ENCODE data around the gene PBX1. TPM values are rescaled to one million over a fixed set of nuclear protein-coding genes. Genes with fewer than 3 reads are reported as not detected.

PBX1 gene
- total and polyA plus RNA-seq, 4 donors = 2.2 to 17.3 (median 5.1) TPM

DNA sequence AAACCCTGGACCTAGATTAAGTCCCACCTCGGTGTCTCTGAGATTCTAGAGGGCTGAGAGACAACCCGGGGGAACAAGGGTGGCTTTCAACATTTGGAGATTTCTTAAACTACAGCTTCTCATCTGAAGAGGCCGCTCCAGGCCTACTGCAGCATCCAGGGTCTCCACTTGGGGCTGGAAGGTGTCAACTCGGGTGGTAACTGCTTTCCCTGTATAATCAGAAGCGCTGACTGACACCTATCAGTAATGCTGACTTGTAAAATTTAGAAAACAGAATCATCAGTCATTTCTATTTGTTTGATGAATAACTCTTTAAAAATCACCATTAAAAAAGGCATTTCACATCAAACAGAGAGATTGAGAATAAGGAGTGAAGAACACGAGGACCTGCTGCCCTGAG is 226.0 kb downstream of the PBX1 start:
- TF ChIP-seq, protein P1, sequence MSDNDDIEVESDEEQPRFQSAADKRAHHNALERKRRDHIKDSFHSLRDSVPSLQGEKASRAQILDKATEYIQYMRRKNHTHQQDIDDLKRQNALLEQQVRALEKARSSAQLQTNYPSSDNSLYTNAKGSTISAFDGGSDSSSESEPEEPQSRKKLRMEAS (IDR thresholded peaks at IDR 0.05) = no peak
- TF ChIP-seq TAF1 (conservative IDR thresholded peaks at IDR 0.05) = no peak
- no peak for TF ChIP-seq JUND (IDR thresholded peaks at IDR 0.05)
- TF ChIP-seq, protein P2, sequence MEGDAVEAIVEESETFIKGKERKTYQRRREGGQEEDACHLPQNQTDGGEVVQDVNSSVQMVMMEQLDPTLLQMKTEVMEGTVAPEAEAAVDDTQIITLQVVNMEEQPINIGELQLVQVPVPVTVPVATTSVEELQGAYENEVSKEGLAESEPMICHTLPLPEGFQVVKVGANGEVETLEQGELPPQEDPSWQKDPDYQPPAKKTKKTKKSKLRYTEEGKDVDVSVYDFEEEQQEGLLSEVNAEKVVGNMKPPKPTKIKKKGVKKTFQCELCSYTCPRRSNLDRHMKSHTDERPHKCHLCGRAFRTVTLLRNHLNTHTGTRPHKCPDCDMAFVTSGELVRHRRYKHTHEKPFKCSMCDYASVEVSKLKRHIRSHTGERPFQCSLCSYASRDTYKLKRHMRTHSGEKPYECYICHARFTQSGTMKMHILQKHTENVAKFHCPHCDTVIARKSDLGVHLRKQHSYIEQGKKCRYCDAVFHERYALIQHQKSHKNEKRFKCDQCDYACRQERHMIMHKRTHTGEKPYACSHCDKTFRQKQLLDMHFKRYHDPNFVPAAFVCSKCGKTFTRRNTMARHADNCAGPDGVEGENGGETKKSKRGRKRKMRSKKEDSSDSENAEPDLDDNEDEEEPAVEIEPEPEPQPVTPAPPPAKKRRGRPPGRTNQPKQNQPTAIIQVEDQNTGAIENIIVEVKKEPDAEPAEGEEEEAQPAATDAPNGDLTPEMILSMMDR (IDR thresholded peaks at IDR 0.05; ENCODE audit: low read depth, low read length, missing input control) = no peak
- no peak for TF ChIP-seq EGR1 (IDR thresholded peaks at IDR 0.05; ENCODE audit: low read depth in 2 of 2)
- TF ChIP-seq, protein P3, sequence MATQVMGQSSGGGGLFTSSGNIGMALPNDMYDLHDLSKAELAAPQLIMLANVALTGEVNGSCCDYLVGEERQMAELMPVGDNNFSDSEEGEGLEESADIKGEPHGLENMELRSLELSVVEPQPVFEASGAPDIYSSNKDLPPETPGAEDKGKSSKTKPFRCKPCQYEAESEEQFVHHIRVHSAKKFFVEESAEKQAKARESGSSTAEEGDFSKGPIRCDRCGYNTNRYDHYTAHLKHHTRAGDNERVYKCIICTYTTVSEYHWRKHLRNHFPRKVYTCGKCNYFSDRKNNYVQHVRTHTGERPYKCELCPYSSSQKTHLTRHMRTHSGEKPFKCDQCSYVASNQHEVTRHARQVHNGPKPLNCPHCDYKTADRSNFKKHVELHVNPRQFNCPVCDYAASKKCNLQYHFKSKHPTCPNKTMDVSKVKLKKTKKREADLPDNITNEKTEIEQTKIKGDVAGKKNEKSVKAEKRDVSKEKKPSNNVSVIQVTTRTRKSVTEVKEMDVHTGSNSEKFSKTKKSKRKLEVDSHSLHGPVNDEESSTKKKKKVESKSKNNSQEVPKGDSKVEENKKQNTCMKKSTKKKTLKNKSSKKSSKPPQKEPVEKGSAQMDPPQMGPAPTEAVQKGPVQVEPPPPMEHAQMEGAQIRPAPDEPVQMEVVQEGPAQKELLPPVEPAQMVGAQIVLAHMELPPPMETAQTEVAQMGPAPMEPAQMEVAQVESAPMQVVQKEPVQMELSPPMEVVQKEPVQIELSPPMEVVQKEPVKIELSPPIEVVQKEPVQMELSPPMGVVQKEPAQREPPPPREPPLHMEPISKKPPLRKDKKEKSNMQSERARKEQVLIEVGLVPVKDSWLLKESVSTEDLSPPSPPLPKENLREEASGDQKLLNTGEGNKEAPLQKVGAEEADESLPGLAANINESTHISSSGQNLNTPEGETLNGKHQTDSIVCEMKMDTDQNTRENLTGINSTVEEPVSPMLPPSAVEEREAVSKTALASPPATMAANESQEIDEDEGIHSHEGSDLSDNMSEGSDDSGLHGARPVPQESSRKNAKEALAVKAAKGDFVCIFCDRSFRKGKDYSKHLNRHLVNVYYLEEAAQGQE (IDR thresholded peaks at IDR 0.05) = no peak
- no peak for TF ChIP-seq FOXA2 (IDR thresholded peaks at IDR 0.05)
- no peak for TF ChIP-seq HNF4A (conservative IDR thresholded peaks at IDR 0.05)
- no peak for TF ChIP-seq YY1 (IDR thresholded peaks at IDR 0.05)
- no peak for TF ChIP-seq NR2F2 (IDR thresholded peaks at IDR 0.05)
- no peak for TF ChIP-seq RAD21 (IDR thresholded peaks at IDR 0.05)
- TF ChIP-seq, protein P4, sequence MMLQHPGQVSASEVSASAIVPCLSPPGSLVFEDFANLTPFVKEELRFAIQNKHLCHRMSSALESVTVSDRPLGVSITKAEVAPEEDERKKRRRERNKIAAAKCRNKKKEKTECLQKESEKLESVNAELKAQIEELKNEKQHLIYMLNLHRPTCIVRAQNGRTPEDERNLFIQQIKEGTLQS (IDR thresholded peaks at IDR 0.05) = no peak
- 95% methylated on average over 6 of the region's 6 CpGs for whole genome bisulfite sequencing
- Histone ChIP-seq H3K36me3 (ENCODE audit: control insufficient read depth in 4 of 4, insufficient read depth in 3 of 4, low read depth in 1 of 4, low read length in 3 of 4) (no peaks in the 10 kb centered on the region), H3K27me3 (ENCODE audit: control insufficient read depth in 4 of 4, insufficient read depth in 4 of 4, low read length in 3 of 4) (no peaks in the 10 kb centered on the region), H3K9me3 (ENCODE audit: control insufficient read depth in 4 of 4, low read length in 3 of 4) (no peaks in the 10 kb centered on the region), H3K9ac (ENCODE audit: low read depth in 1 of 2, low read length in 2 of 2) (no peak overlapping the region), H3K4me1 (ENCODE audit: control insufficient read depth in 4 of 4, insufficient read depth in 4 of 4, low read length in 3 of 4) (peaks cover 0 to 7% (median 0%) of the 10 kb centered on the region in 4 donors), H3K4me3 (ENCODE audit: low read depth in 1 of 3, low read length in 3 of 3) (no peak overlapping the region), H3K27ac (ENCODE audit: low read depth in 1 of 2, low read length in 2 of 2) (no peak overlapping the region)
- no peak for DNase-seq (ENCODE audit: low spot score)

DNA sequence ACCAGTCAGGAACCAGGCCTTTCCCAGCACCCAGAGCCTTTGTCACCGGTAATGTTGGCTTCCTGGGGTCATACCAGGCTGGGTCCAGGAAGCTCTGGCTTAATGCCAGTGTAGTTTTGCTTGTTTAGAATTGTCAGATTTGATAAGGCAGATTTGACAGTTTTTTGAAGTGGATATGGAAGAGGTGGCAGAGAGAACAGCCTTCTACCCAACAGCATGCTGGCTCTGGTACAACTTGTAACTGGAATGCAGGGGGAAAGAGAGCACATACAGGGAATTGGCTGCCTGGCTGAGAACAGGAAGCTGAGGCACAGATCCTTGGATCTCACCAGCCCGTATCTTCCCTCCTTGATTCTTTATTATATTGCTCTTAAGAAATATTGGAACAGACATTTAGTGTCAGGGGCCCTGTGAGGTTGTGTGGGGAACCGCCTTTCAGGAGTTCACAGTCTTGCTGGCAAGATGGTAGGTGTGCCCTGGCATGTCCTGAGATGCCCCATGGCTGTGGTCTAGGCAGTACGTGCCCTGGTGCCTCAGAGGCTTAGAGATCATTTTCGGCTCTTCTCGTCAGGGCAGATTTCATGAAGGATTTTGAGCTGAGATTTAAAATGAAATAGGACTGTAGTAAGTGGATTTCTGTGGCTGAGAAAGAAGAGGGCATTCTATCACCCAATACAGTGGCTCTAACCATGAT is 227.0 kb downstream of the PBX1 start:
- no peak for TF ChIP-seq HNF4A (conservative IDR thresholded peaks at IDR 0.05)
- no peak for TF ChIP-seq RAD21 (IDR thresholded peaks at IDR 0.05)
- no peak for TF ChIP-seq FOXA1 (IDR thresholded peaks at IDR 0.05)
- TF ChIP-seq TAF1 (conservative IDR thresholded peaks at IDR 0.05) = no peak
- TF ChIP-seq, protein P2 (IDR thresholded peaks at IDR 0.05; ENCODE audit: low read depth, low read length, missing input control) = no peak
- no peak for TF ChIP-seq RXRA (IDR thresholded peaks at IDR 0.05)
- TF ChIP-seq HNF4G (IDR thresholded peaks at IDR 0.05) = no peak
- no peak for TF ChIP-seq EGR1 (IDR thresholded peaks at IDR 0.05; ENCODE audit: low read depth in 2 of 2)
- TF ChIP-seq, protein P3 (IDR thresholded peaks at IDR 0.05) = no peak
- TF ChIP-seq NR2F2 (IDR thresholded peaks at IDR 0.05) = no peak
- TF ChIP-seq, protein P4 (IDR thresholded peaks at IDR 0.05) = no peak
- TF ChIP-seq FOXA2 (IDR thresholded peaks at IDR 0.05) = no peak
- TF ChIP-seq SP1 (IDR thresholded peaks at IDR 0.05) = no peak
- no peak for TF ChIP-seq YY1 (IDR thresholded peaks at IDR 0.05)
- H3K27ac ChIP-seq (ENCODE audit: low read depth in 1 of 2, low read length in 2 of 2) = no peak overlapping the region
- H3K4me1 ChIP-seq (ENCODE audit: control insufficient read depth in 4 of 4, insufficient read depth in 4 of 4, low read length in 3 of 4) = peaks cover 0 to 7% (median 0%) of the 10 kb centered on the region in 4 donors

More for the DNA sequence above, 227.0 kb downstream of the PBX1 start:
- Histone ChIP-seq H3K9ac (ENCODE audit: low read depth in 1 of 2, low read length in 2 of 2) (no peak overlapping the region), H3K36me3 (ENCODE audit: control insufficient read depth in 4 of 4, insufficient read depth in 3 of 4, low read depth in 1 of 4, low read length in 3 of 4) (no peaks in the 10 kb centered on the region), H3K9me3 (ENCODE audit: control insufficient read depth in 4 of 4, low read length in 3 of 4) (no peaks in the 10 kb centered on the region), H3K4me3 (ENCODE audit: low read depth in 1 of 3, low read length in 3 of 3) (no peak overlapping the region), H3K27me3 (ENCODE audit: control insufficient read depth in 4 of 4, insufficient read depth in 4 of 4, low read length in 3 of 4) (no peaks in the 10 kb centered on the region)
- 77% methylated on average over 6 of the region's 6 CpGs for WGBS
- DNase-seq (ENCODE audit: low spot score) = no peak
